HEK293 (cell line): Measurements from ENCODE around the gene SLC6A17.

Source experiments
- BCL11B ChIP-seq: fragments of 450-650 bp; formaldehyde crosslinking; IDR thresholded peaks from 2 replicates; pipeline ENCODE4 v1.5.1; 2016; ENCODE audit warnings: low read depth, missing biosample characterization, missing genetic modification characterization
- HOXC10 ChIP-seq: sonication (generic); formaldehyde crosslinking; IDR thresholded peaks from 2 replicates; pipeline ENCODE4 v1.8.1; 2023; ENCODE audit warnings: mild to moderate bottlenecking, missing genetic modification reagents
- MYNN ChIP-seq: fragments of 450-650 bp; formaldehyde crosslinking; IDR thresholded peaks from 2 replicates; pipeline ENCODE4 v1.5.1; 2016; ENCODE audit warnings: missing biosample characterization, missing genetic modification characterization, borderline replicate concordance
- SP7 ChIP-seq: fragments of 450-650 bp; formaldehyde crosslinking; IDR thresholded peaks from 2 replicates; pipeline ENCODE4 v1.5.1; 2016; ENCODE audit warnings: missing biosample characterization, missing genetic modification characterization
- WT1 ChIP-seq: fragments of 450-650 bp; formaldehyde crosslinking; IDR thresholded peaks from 2 replicates; pipeline ENCODE4 v1.5.1; 2016; ENCODE audit warnings: missing biosample characterization, missing genetic modification characterization
- ZBTB17 ChIP-seq: fragments of 450-650 bp; formaldehyde crosslinking; IDR thresholded peaks from 2 replicates; pipeline ENCODE4 v1.5.1; 2016; ENCODE audit warnings: missing biosample characterization, missing genetic modification characterization
- ZFP3 ChIP-seq: fragments of 450-650 bp; formaldehyde crosslinking; IDR thresholded peaks from 2 replicates; pipeline ENCODE4 v1.5.1; 2016; ENCODE audit warnings: low read depth, missing biosample characterization, missing genetic modification characterization
- ZNF169 ChIP-seq: fragments of 450-650 bp; formaldehyde crosslinking; IDR thresholded peaks from 2 replicates; pipeline ENCODE4 v1.5.1; 2016; ENCODE audit warnings: missing biosample characterization, missing genetic modification characterization
- ZNF214 ChIP-seq: fragments of 450-650 bp; formaldehyde crosslinking; IDR thresholded peaks from 2 replicates; pipeline ENCODE4 v1.5.1; 2017; ENCODE audit warnings: missing biosample characterization, mild to moderate bottlenecking, missing genetic modification characterization, borderline replicate concordance
- ZNF221 ChIP-seq: fragments of 450-650 bp; formaldehyde crosslinking; IDR thresholded peaks from 2 replicates; pipeline ENCODE4 v1.5.1; 2017; ENCODE audit warnings: missing biosample characterization, missing genetic modification characterization, borderline replicate concordance
- ZNF239 ChIP-seq: fragments of 450-650 bp; formaldehyde crosslinking; IDR thresholded peaks from 2 replicates; pipeline ENCODE4 v1.5.1; 2016; ENCODE audit warnings: missing biosample characterization, missing genetic modification characterization
- ZNF274 ChIP-seq, 2 experiments: fragments of 200-500 bp in 1 of 2; fragments of 450-650 bp in 1 of 2; sonication (Bioruptor generic) in 1 of 2; formaldehyde crosslinking in 1 of 2; IDR thresholded peaks; 2 replicates each; pipeline versions ENCODE4 v1.5.1 to v1.6.1; 2014 to 2016; ENCODE audit warnings: borderline replicate concordance in 1 of 2, inconsistent platforms in 1 of 2, low read length in 1 of 2, missing biosample characterization in 1 of 2, missing genetic modification characterization in 1 of 2
- ZNF302 ChIP-seq: fragments of 450-650 bp; formaldehyde crosslinking; IDR thresholded peaks from 2 replicates; pipeline ENCODE4 v1.5.1; 2016; ENCODE audit warnings: missing biosample characterization, missing genetic modification characterization, low read depth
- ZNF341 ChIP-seq: fragments of 450-650 bp; formaldehyde crosslinking; IDR thresholded peaks from 2 replicates; pipeline ENCODE4; 2016; ENCODE audit warnings: low read depth, missing biosample characterization, missing genetic modification characterization
- ZNF391 ChIP-seq: fragments of 450-650 bp; formaldehyde crosslinking; IDR thresholded peaks from 2 replicates; pipeline ENCODE4 v1.5.1; 2016; ENCODE audit warnings: low read depth, missing biosample characterization, missing genetic modification characterization, borderline replicate concordance
- ZNF426 ChIP-seq: fragments of 450-650 bp; formaldehyde crosslinking; IDR thresholded peaks from 2 replicates; pipeline ENCODE4 v1.5.1; 2017; ENCODE audit warnings: missing biosample characterization, missing genetic modification characterization, mild to moderate bottlenecking, inconsistent platforms, moderate library complexity
- ZNF48 ChIP-seq: fragments of 450-650 bp; formaldehyde crosslinking; IDR thresholded peaks from 2 replicates; pipeline ENCODE4 v1.5.1; 2016; ENCODE audit warnings: missing biosample characterization, missing genetic modification characterization
- ZNF629 ChIP-seq: fragments of 450-650 bp; formaldehyde crosslinking; IDR thresholded peaks from 2 replicates; pipeline ENCODE4 v1.5.1; 2017; ENCODE audit warnings: missing biosample characterization, missing genetic modification characterization
- ZNF664 ChIP-seq: fragments of 450-650 bp; formaldehyde crosslinking; IDR thresholded peaks from 2 replicates; pipeline ENCODE4 v1.5.1; 2016; ENCODE audit warnings: missing biosample characterization, missing genetic modification characterization
- ZNF768 ChIP-seq: fragments of 450-650 bp; formaldehyde crosslinking; IDR thresholded peaks from 2 replicates; pipeline ENCODE4 v1.5.1; 2018; ENCODE audit warnings: missing biosample characterization, mild to moderate bottlenecking, missing genetic modification characterization
- ZNF776 ChIP-seq: fragments of 450-650 bp; formaldehyde crosslinking; IDR thresholded peaks from 2 replicates; pipeline ENCODE4 v1.5.0; 2017; ENCODE audit warnings: missing biosample characterization, missing genetic modification characterization, borderline replicate concordance
- ZNF785 ChIP-seq: fragments of 450-650 bp; formaldehyde crosslinking; IDR thresholded peaks from 2 replicates; pipeline ENCODE4 v1.5.1; 2016; ENCODE audit warnings: missing biosample characterization, missing genetic modification characterization
- TF ChIP-seq, protein P1 (sequence below): fragments of 450-650 bp; formaldehyde crosslinking; IDR thresholded peaks from 2 replicates; pipeline ENCODE4 v1.5.1; 2017; ENCODE audit warnings: missing biosample characterization, missing genetic modification characterization
- TF ChIP-seq, protein P2 (sequence below): fragments of 450-650 bp; formaldehyde crosslinking; IDR thresholded peaks from 2 replicates; pipeline ENCODE4 v1.5.1; 2017; ENCODE audit warnings: missing biosample characterization, missing genetic modification characterization
- TF ChIP-seq, protein P3 (sequence below): fragments of 450-650 bp; formaldehyde crosslinking; IDR thresholded peaks from 2 replicates; pipeline ENCODE4 v1.5.1; 2016; ENCODE audit warnings: missing biosample characterization, missing genetic modification characterization
- TF ChIP-seq, protein P4 (sequence below): fragments of 450-650 bp; formaldehyde crosslinking; IDR thresholded peaks from 2 replicates; pipeline ENCODE4 v1.5.1; 2016; ENCODE audit warnings: missing biosample characterization, missing genetic modification characterization
- TF ChIP-seq, protein P5 (sequence below): fragments of 450-650 bp; formaldehyde crosslinking; optimal IDR thresholded peaks from 2 replicates; pipeline ENCODE3; 2016; ENCODE audit warnings: missing biosample characterization, mild to moderate bottlenecking, missing genetic modification characterization
- TF ChIP-seq, protein P6 (sequence below): fragments of 450-650 bp; formaldehyde crosslinking; IDR thresholded peaks from 2 replicates; pipeline ENCODE4 v1.5.1; 2016; ENCODE audit warnings: missing biosample characterization, missing genetic modification characterization

SLC6A17 gene

DNA sequence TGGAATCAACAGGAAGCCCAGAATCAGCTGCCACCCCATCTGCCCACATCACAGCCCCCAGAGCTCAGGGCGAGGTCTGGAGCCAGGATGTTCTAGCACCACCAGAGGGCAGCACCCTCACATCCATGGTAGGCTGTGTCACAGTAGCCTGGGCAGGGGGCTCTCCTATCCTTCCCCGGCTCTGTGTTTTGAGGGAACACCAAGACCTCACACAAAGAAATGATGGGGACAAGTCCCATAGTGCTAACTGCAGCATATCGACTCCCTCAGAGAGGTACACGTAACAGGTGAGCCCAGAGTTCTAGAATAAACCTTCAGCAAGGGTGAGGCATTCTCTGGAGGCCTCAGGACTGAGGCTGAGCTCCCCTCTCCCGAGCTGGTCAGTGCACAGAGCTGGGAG, 57.5 kb downstream of the SLC6A17 start (continued):
- TF ChIP-seq, protein P1, sequence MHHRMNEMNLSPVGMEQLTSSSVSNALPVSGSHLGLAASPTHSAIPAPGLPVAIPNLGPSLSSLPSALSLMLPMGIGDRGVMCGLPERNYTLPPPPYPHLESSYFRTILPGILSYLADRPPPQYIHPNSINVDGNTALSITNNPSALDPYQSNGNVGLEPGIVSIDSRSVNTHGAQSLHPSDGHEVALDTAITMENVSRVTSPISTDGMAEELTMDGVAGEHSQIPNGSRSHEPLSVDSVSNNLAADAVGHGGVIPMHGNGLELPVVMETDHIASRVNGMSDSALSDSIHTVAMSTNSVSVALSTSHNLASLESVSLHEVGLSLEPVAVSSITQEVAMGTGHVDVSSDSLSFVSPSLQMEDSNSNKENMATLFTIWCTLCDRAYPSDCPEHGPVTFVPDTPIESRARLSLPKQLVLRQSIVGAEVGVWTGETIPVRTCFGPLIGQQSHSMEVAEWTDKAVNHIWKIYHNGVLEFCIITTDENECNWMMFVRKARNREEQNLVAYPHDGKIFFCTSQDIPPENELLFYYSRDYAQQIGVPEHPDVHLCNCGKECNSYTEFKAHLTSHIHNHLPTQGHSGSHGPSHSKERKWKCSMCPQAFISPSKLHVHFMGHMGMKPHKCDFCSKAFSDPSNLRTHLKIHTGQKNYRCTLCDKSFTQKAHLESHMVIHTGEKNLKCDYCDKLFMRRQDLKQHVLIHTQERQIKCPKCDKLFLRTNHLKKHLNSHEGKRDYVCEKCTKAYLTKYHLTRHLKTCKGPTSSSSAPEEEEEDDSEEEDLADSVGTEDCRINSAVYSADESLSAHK (tag by site-specific recombination): no peak
- TF ChIP-seq ZNF48 (tag by site-specific recombination) (no peak), ZNF426 (tag by site-specific recombination) (no peak), ZNF274 (IDR thresholded peaks at IDR 0.05; ENCODE audit: low read length) (no peak), ZNF274 (tag by site-specific recombination; IDR thresholded peaks at IDR 0.05; ENCODE audit: borderline replicate concordance) (no peak), HOXC10 (CRISPR knock-in tag) (no peak), ZFP3 (no peak), ZNF664 (no peak), ZNF302 (tag by site-specific recombination) (no peak), ZNF239 (tag by site-specific recombination) (no peak), ZNF221 (tag by site-specific recombination) (no peak), ZNF785 (tag by site-specific recombination) (no peak), ZNF776 (no peak), ZNF391 (tag by site-specific recombination) (no peak), ZBTB17 (tag by site-specific recombination) (0 out of 2 replicates have a peak, but pooled peaks have one; percentile 17), ZNF169 (tag by site-specific recombination) (no peak), ZNF341 (no peak), ZNF214 (tag by site-specific recombination) (no peak), SP7 (tag by site-specific recombination) (peak; percentile 35; the same call in 1 of the 2 replicates), WT1 (tag by site-specific recombination) (no peak), ZNF629 (no peak), MYNN (tag by site-specific recombination) (no peak), ZNF768 (tag by site-specific recombination) (no peak), BCL11B (no peak)
- TF ChIP-seq, protein P2, sequence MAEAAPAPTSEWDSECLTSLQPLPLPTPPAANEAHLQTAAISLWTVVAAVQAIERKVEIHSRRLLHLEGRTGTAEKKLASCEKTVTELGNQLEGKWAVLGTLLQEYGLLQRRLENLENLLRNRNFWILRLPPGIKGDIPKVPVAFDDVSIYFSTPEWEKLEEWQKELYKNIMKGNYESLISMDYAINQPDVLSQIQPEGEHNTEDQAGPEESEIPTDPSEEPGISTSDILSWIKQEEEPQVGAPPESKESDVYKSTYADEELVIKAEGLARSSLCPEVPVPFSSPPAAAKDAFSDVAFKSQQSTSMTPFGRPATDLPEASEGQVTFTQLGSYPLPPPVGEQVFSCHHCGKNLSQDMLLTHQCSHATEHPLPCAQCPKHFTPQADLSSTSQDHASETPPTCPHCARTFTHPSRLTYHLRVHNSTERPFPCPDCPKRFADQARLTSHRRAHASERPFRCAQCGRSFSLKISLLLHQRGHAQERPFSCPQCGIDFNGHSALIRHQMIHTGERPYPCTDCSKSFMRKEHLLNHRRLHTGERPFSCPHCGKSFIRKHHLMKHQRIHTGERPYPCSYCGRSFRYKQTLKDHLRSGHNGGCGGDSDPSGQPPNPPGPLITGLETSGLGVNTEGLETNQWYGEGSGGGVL: no peak
- TF ChIP-seq, protein P3, sequence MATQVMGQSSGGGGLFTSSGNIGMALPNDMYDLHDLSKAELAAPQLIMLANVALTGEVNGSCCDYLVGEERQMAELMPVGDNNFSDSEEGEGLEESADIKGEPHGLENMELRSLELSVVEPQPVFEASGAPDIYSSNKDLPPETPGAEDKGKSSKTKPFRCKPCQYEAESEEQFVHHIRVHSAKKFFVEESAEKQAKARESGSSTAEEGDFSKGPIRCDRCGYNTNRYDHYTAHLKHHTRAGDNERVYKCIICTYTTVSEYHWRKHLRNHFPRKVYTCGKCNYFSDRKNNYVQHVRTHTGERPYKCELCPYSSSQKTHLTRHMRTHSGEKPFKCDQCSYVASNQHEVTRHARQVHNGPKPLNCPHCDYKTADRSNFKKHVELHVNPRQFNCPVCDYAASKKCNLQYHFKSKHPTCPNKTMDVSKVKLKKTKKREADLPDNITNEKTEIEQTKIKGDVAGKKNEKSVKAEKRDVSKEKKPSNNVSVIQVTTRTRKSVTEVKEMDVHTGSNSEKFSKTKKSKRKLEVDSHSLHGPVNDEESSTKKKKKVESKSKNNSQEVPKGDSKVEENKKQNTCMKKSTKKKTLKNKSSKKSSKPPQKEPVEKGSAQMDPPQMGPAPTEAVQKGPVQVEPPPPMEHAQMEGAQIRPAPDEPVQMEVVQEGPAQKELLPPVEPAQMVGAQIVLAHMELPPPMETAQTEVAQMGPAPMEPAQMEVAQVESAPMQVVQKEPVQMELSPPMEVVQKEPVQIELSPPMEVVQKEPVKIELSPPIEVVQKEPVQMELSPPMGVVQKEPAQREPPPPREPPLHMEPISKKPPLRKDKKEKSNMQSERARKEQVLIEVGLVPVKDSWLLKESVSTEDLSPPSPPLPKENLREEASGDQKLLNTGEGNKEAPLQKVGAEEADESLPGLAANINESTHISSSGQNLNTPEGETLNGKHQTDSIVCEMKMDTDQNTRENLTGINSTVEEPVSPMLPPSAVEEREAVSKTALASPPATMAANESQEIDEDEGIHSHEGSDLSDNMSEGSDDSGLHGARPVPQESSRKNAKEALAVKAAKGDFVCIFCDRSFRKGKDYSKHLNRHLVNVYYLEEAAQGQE: no peak
- TF ChIP-seq, protein P4, sequence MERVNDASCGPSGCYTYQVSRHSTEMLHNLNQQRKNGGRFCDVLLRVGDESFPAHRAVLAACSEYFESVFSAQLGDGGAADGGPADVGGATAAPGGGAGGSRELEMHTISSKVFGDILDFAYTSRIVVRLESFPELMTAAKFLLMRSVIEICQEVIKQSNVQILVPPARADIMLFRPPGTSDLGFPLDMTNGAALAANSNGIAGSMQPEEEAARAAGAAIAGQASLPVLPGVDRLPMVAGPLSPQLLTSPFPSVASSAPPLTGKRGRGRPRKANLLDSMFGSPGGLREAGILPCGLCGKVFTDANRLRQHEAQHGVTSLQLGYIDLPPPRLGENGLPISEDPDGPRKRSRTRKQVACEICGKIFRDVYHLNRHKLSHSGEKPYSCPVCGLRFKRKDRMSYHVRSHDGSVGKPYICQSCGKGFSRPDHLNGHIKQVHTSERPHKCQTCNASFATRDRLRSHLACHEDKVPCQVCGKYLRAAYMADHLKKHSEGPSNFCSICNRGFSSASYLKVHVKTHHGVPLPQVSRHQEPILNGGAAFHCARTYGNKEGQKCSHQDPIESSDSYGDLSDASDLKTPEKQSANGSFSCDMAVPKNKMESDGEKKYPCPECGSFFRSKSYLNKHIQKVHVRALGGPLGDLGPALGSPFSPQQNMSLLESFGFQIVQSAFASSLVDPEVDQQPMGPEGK: peak; percentile 66; the same call in 1 of the 2 replicates
- TF ChIP-seq, protein P5, sequence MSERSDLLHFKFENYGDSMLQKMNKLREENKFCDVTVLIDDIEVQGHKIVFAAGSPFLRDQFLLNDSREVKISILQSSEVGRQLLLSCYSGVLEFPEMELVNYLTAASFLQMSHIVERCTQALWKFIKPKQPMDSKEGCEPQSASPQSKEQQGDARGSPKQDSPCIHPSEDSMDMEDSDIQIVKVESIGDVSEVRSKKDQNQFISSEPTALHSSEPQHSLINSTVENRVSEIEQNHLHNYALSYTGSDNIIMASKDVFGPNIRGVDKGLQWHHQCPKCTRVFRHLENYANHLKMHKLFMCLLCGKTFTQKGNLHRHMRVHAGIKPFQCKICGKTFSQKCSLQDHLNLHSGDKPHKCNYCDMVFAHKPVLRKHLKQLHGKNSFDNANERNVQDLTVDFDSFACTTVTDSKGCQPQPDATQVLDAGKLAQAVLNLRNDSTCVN (tag by site-specific recombination): no peak
- TF ChIP-seq, protein P6, sequence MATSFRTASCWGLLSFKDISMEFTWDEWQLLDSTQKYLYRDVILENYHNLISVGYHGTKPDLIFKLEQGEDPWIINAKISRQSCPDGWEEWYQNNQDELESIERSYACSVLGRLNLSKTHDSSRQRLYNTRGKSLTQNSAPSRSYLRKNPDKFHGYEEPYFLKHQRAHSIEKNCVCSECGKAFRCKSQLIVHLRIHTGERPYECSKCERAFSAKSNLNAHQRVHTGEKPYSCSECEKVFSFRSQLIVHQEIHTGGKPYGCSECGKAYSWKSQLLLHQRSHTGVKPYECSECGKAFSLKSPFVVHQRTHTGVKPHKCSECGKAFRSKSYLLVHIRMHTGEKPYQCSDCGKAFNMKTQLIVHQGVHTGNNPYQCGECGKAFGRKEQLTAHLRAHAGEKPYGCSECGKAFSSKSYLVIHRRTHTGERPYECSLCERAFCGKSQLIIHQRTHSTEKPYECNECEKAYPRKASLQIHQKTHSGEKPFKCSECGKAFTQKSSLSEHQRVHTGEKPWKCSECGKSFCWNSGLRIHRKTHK (tag by site-specific recombination): no peak
